Measurements from ENCODE around the gene FARS2.

FARS2 gene

DNA sequence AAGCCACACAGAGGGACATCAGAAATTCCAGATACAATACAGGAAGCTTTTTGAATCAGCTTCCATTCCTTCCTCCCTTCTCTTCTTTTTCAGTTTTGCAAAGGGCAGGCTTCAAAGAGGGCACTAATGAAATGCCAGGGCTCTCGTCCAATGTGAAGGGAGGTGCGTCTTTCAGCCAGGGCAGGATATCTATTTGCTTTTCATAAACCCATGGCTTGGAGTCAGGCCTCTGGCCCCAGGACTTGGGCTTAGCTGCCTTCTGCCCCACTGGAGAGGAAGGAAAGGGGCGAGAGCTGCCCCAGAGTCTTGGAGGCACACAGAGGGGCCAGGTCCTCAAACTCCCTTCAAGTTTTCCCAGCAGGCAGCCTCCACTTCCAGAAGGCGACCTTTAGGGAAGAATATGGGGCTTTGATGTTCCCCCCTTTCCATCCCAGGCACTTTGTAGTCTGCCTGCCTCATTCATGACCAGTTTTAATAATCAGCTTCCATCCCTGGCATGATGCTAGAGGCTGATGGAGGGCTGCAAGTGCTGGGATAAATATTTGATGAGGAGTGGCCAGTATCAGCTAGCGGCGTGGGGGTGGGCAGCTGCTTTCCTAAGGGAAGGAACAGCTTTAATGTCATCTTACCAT is 510.6 kb downstream of the FARS2 start:
- no peak overlapping the region for H3K4me3 ChIP-seq (ENCODE audit: low read depth, low read length)
- TF ChIP-seq, protein P1, sequence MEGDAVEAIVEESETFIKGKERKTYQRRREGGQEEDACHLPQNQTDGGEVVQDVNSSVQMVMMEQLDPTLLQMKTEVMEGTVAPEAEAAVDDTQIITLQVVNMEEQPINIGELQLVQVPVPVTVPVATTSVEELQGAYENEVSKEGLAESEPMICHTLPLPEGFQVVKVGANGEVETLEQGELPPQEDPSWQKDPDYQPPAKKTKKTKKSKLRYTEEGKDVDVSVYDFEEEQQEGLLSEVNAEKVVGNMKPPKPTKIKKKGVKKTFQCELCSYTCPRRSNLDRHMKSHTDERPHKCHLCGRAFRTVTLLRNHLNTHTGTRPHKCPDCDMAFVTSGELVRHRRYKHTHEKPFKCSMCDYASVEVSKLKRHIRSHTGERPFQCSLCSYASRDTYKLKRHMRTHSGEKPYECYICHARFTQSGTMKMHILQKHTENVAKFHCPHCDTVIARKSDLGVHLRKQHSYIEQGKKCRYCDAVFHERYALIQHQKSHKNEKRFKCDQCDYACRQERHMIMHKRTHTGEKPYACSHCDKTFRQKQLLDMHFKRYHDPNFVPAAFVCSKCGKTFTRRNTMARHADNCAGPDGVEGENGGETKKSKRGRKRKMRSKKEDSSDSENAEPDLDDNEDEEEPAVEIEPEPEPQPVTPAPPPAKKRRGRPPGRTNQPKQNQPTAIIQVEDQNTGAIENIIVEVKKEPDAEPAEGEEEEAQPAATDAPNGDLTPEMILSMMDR (IDR thresholded peaks at IDR 0.05; ENCODE audit: low read depth, low read length), result no peak

GRCh38 chr6:5772408-5773120 is 511.3 kb downstream of the FARS2 start:
- no peak overlapping the region for H3K4me3 ChIP-seq (ENCODE audit: low read depth, low read length)
- TF ChIP-seq, protein P1 (IDR thresholded peaks at IDR 0.05; ENCODE audit: low read depth, low read length), result no peak

DNA sequence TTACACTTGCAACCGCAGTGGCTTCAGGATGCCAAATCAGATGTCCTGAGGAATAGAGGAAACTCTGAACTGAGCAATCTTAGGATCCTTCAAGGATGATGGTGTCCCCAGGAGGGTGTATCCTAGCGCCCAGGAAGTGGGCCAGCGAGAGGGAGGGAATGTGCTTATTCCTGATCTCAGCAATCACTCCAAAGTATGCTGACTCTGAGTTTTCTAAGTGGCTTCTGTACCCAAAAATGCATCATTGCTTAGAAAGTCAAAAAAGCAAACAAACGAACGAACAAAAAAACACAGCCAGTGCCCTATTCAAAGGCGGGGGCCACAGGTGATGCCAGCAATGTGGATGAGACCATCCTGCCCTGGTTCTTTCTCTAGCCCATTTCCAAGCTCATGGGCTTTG is 514.8 kb downstream of the FARS2 start:
- no peak overlapping the region for H3K4me3 ChIP-seq (ENCODE audit: low read depth, low read length)
- TF ChIP-seq, protein P1 (IDR thresholded peaks at IDR 0.05; ENCODE audit: low read depth, low read length), result no peak

GRCh38 chr6:5776706-5777390 is 515.5 kb downstream of the FARS2 start:
- no peak overlapping the region for H3K4me3 ChIP-seq (ENCODE audit: low read depth, low read length)
- TF ChIP-seq, protein P1 (IDR thresholded peaks at IDR 0.05; ENCODE audit: low read depth, low read length), result no peak

GRCh38 chr6:5778317-5778857 is 517.1 kb downstream of the FARS2 start:
- TF ChIP-seq, protein P1 (IDR thresholded peaks at IDR 0.05; ENCODE audit: low read depth, low read length), result no peak
- no peak overlapping the region for H3K4me3 ChIP-seq (ENCODE audit: low read depth, low read length)

DNA sequence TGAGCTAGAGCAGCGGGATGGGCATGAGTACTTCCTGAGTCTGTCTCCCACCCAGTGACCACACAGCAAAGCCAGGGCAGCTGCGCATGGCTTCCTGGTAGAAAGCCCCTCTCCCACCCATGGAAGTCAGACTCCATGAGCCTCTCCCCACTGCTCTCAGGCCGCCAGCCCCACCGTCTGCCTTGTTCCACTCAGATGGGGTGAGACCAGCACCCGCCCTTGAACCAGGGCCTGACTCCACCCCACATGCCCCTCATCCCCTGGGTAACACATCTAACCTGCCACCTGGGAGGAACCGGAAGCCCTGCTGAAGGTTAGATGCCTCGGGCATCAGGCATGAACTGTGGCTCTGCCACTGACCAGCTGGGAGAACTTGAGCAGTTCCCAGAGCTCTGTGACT is 517.6 kb downstream of the FARS2 start:
- TF ChIP-seq, protein P1 (IDR thresholded peaks at IDR 0.05; ENCODE audit: low read depth, low read length), result no peak
- no peak overlapping the region for H3K4me3 ChIP-seq (ENCODE audit: low read depth, low read length)

DNA sequence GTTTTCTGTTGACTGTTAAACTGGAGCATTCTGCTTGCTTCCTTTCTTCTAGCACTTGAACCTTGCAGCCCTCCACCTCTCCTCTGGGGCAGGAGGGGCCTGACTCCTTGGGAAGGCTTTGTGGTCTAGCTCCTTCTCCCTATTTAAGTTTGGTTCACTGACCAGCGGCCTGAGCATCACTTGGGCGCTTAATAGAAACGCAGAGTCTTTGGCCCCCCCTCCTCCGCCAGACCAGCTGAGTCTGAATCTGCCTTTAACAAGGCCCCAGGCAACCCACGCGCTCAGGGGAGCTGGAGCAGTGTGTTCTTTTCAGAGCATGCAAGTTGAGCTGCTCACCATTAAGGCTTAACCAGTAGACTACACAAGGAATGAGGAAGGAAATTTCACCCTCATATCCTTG is 519.7 kb downstream of the FARS2 start:
- H3K4me3 ChIP-seq (ENCODE audit: low read depth, low read length), result no peak overlapping the region
- TF ChIP-seq, protein P1 (IDR thresholded peaks at IDR 0.05; ENCODE audit: low read depth, low read length), result no peak

All from WI38 (cell line).